Measurements from ENCODE around the gene RNF149.

The RNF149 gene

GRCh38 chr2:101305035-101305434 is 3.5 kb downstream of the RNF149 start:
- no peak overlapping the region for H3K27ac ChIP-seq
- TF ChIP-seq ZFX (IDR thresholded peaks at IDR 0.05; ENCODE audit: borderline replicate concordance) (no peak), CTCF (IDR thresholded peaks at IDR 0.05) (no peak)

- no peak overlapping the region for H3K27ac ChIP-seq
- no peak for TF ChIP-seq ZFX (IDR thresholded peaks at IDR 0.05; ENCODE audit: borderline replicate concordance)
- no peak for TF ChIP-seq CTCF (IDR thresholded peaks at IDR 0.05)
These were observed 4.8 kb downstream of the RNF149 start for GRCh38 chr2:101303688-101304087.

- TF ChIP-seq ZFX (IDR thresholded peaks at IDR 0.05; ENCODE audit: borderline replicate concordance) (no peak), CTCF (IDR thresholded peaks at IDR 0.05) (no peak)
- H3K27ac ChIP-seq: peak overlapping the region; percentile 8; the same call in 1 of the 2 replicates
These were observed 6.5 kb downstream of the RNF149 start for GRCh38 chr2:101302016-101302415.

GRCh38 chr2:101300836-101301235 is 7.7 kb downstream of the RNF149 start:
- H3K27ac ChIP-seq: no peak overlapping the region
- TF ChIP-seq ZFX (IDR thresholded peaks at IDR 0.05; ENCODE audit: borderline replicate concordance) (no peak), CTCF (IDR thresholded peaks at IDR 0.05) (no peak)

GRCh38 chr2:101300164-101300563 is 8.3 kb downstream of the RNF149 start:
- H3K27ac ChIP-seq: no peak overlapping the region
- no peak for TF ChIP-seq CTCF (IDR thresholded peaks at IDR 0.05)
- TF ChIP-seq ZFX (IDR thresholded peaks at IDR 0.05; ENCODE audit: borderline replicate concordance): no peak

GRCh38 chr2:101299604-101300003 is 8.9 kb downstream of the RNF149 start:
- H3K27ac ChIP-seq: no peak overlapping the region
- no peak for TF ChIP-seq ZFX (IDR thresholded peaks at IDR 0.05; ENCODE audit: borderline replicate concordance)

- no peak for TF ChIP-seq ZFX (IDR thresholded peaks at IDR 0.05; ENCODE audit: borderline replicate concordance)
- no peak for TF ChIP-seq CTCF (IDR thresholded peaks at IDR 0.05)
- no peak overlapping the region for H3K27ac ChIP-seq
These were observed 11.1 kb downstream of the RNF149 start for GRCh38 chr2:101297383-101297782.

- H3K27ac ChIP-seq: no peak overlapping the region
- no peak for TF ChIP-seq CTCF (IDR thresholded peaks at IDR 0.05)
- TF ChIP-seq ZFX (IDR thresholded peaks at IDR 0.05; ENCODE audit: borderline replicate concordance): no peak
These were observed 12.1 kb downstream of the RNF149 start for GRCh38 chr2:101296371-101296770.
